Thoracic aorta (tissue), 2 donors: ENCODE results near the gene PTDSS2. TPM values are rescaled to one million over a fixed set of nuclear protein-coding genes. Genes with fewer than 3 reads are reported as not detected.

Source experiments
- ATAC-seq: fragments of 150-250 bp; one replicate; pipeline ENCODE4 v1.8.0; 2017; ENCODE audit warnings: low read depth; ENCODE audit not compliant: insufficient number of reproducible peaks, low FRiP score
- DNase-seq: peaks from one replicate; pipeline ENCODE4 v3.0.0-alpha.2; 2020; ENCODE audit warnings: low spot score
- H3K27ac ChIP-seq, 2 donors: fragments of 200-600 bp; sonication (generic); 1 replicate in 1 of 2; 2 replicates in 1 of 2; pipeline ENCODE4 v1.5.1; 2016; ENCODE audit warnings: mild to moderate bottlenecking in 2 of 2, moderate library complexity in 2 of 2
- H3K27me3 ChIP-seq: fragments of 200-600 bp; sonication (generic); replicated peaks from 2 replicates; pipeline ENCODE4 v1.6.0; 2016; ENCODE audit warnings: mild to moderate bottlenecking; ENCODE audit not compliant: insufficient read depth
- H3K36me3 ChIP-seq: fragments of 200-600 bp; sonication (generic); one replicate; pipeline ENCODE4 v1.5.1; 2016
- H3K4me1 ChIP-seq, 2 donors: fragments of 200-600 bp; sonication (generic); 1 replicate in 1 of 2; 2 replicates in 1 of 2; pipeline versions ENCODE4 v1.5.1 to v1.6.0; 2016; ENCODE audit warnings: low read depth in 2 of 2, mild to moderate bottlenecking in 1 of 2; ENCODE audit not compliant: control insufficient read depth in 1 of 2
- H3K4me3 ChIP-seq: fragments of 200-600 bp; sonication (generic); 2 replicates; pipeline ENCODE4 v1.5.1; 2016; ENCODE audit warnings: mild to moderate bottlenecking
- H3K9me3 ChIP-seq: fragments of 200-600 bp; sonication (generic); 2 replicates; pipeline ENCODE4 v1.5.1; 2016
- CTCF ChIP-seq: fragments of 200-600 bp; sonication (generic); IDR thresholded peaks from one replicate; pipeline ENCODE4 v1.5.1; 2019; ENCODE audit warnings: antibody characterized with exemption
- total RNA-seq, 2 donors: library from RNA; depleted of rRNA; stranded (reverse); fragments of >200 nt; gene quantifications; one replicate each; pipeline versions ENCODE4 v1.1.0 to v1.2.3, GENCODE V29; 2016

PTDSS2 gene
- total RNA-seq, 2 donors from 2014 or later, result 34.0 to 34.7 TPM

- TF ChIP-seq CTCF, result no peak
- H3K27ac ChIP-seq, result no peak overlapping the region
- H3K4me1 ChIP-seq, result no peaks in the 10 kb centered on the region
- ATAC-seq (no peak), DNase-seq (no peak)
- H3K4me3 ChIP-seq, result no peak overlapping the region
- no peaks in the 10 kb centered on the region for H3K9me3 ChIP-seq
- H3K27me3 ChIP-seq, result peaks cover 4% of the 10 kb centered on the region
- no peaks in the 10 kb centered on the region for H3K36me3 ChIP-seq
Measured at GRCh38 chr11:425301-425700, 24.8 kb upstream of the PTDSS2 start.

- ATAC-seq (no peak), DNase-seq (no peak)
- TF ChIP-seq CTCF, result no peak
- no peaks in the 10 kb centered on the region for H3K4me1 ChIP-seq
- no peak overlapping the region for H3K4me3 ChIP-seq
- H3K9me3 ChIP-seq, result no peaks in the 10 kb centered on the region
- H3K27ac ChIP-seq, result no peak overlapping the region
- peaks cover 4% of the 10 kb centered on the region for H3K27me3 ChIP-seq
- no peaks in the 10 kb centered on the region for H3K36me3 ChIP-seq
Measured at GRCh38 chr11:426851-427250, 23.2 kb upstream of the PTDSS2 start.

GRCh38 chr11:428295-428694 lies 21.8 kb upstream of the PTDSS2 start:
- DNase-seq, result no peak
- no peaks in the 10 kb centered on the region for H3K36me3 ChIP-seq
- H3K4me1 ChIP-seq, result no peaks in the 10 kb centered on the region
- ATAC-seq, result no peak
- no peak for TF ChIP-seq CTCF
- no peaks in the 10 kb centered on the region for H3K9me3 ChIP-seq
- no peak overlapping the region for H3K27ac ChIP-seq
- H3K27me3 ChIP-seq, result peaks cover 1% of the 10 kb centered on the region
- no peak overlapping the region for H3K4me3 ChIP-seq

GRCh38 chr11:429391-429790 lies 20.7 kb upstream of the PTDSS2 start:
- Histone ChIP-seq H3K36me3 (no peaks in the 10 kb centered on the region), H3K4me3 (no peak overlapping the region), H3K27ac (no peak overlapping the region), H3K27me3 (no peaks in the 10 kb centered on the region), H3K9me3 (no peaks in the 10 kb centered on the region), H3K4me1 (no peaks in the 10 kb centered on the region)
- no peak for TF ChIP-seq CTCF
- DNase-seq (no peak), ATAC-seq (no peak)

- ATAC-seq (no peak), DNase-seq (no peak)
- TF ChIP-seq CTCF, result no peak
- no peak overlapping the region for H3K4me3 ChIP-seq
- H3K9me3 ChIP-seq, result no peaks in the 10 kb centered on the region
- no peak overlapping the region for H3K27ac ChIP-seq
- no peaks in the 10 kb centered on the region for H3K36me3 ChIP-seq
- no peaks in the 10 kb centered on the region for H3K4me1 ChIP-seq
- no peaks in the 10 kb centered on the region for H3K27me3 ChIP-seq
Measured at GRCh38 chr11:429931-430456, 20.1 kb upstream of the PTDSS2 start.
